Central memory CD8-positive, alpha-beta T cell (primary cell): ENCODE measurements around the gene OTULIN.

Experiments used
- ATAC-seq: fragments of 150-1000 bp; cut with Tn5 transposase; replicated peaks from 2 replicates; pipeline ENCODE4 v1.10.0; 2022; ENCODE audit warnings: mild to moderate bottlenecking, moderate FRiP score, moderate number of reproducible peaks; ENCODE audit not compliant: poor library complexity, severe bottlenecking; ENCODE audit errors: extremely low read depth
- DNase-seq, 2 donors: peaks; one replicate each; pipeline ENCODE4 v3.0.0; 2021; ENCODE audit warnings: low spot score in 2 of 2
- H3K27ac Mint-ChIP-seq: one replicate; pipeline ENCODE4 v1.8.0; 2022; ENCODE audit warnings: low read depth, mild to moderate bottlenecking, moderate library complexity, mixed read lengths
- H3K27me3 Mint-ChIP-seq: one replicate; pipeline ENCODE4 v1.8.0; 2022; ENCODE audit warnings: mixed read lengths
- H3K36me3 Mint-ChIP-seq: one replicate; pipeline ENCODE4 v1.8.0; 2022; ENCODE audit warnings: mild to moderate bottlenecking, moderate library complexity, mixed read lengths; ENCODE audit not compliant: insufficient read depth
- H3K4me1 Mint-ChIP-seq: one replicate; pipeline ENCODE4 v1.8.0; 2022; ENCODE audit warnings: mixed read lengths
- H3K4me3 Mint-ChIP-seq: one replicate; pipeline ENCODE4 v1.8.0; 2022; ENCODE audit warnings: mild to moderate bottlenecking, moderate library complexity, mixed read lengths
- H3K9me3 Mint-ChIP-seq: one replicate; pipeline ENCODE4 v1.8.0; 2022; ENCODE audit warnings: mixed read lengths

OTULIN gene

GRCh38 chr5:14729448-14730385, 65.2 kb downstream of the OTULIN start:
- DNase-seq = no peak
- Mint-ChIP-seq H3K4me3 (no peak overlapping the region), H3K9me3 (no peaks in the 10 kb centered on the region), H3K27me3 (no peaks in the 10 kb centered on the region), H3K36me3 (peaks cover 14% of the 10 kb centered on the region), H3K4me1 (no peaks in the 10 kb centered on the region), H3K27ac (peak overlapping the region; percentile 53)
- no peak for ATAC-seq

- Mint-ChIP-seq H3K36me3 (peaks cover 10% of the 10 kb centered on the region), H3K27me3 (no peaks in the 10 kb centered on the region), H3K4me3 (no peak overlapping the region), H3K4me1 (no peaks in the 10 kb centered on the region), H3K9me3 (no peaks in the 10 kb centered on the region), H3K27ac (peak overlapping the region; percentile 68)
- DNase-seq = no peak
- ATAC-seq = no peak
Measured at GRCh38 chr5:14730466-14730865, 65.9 kb downstream of the OTULIN start.

DNA sequence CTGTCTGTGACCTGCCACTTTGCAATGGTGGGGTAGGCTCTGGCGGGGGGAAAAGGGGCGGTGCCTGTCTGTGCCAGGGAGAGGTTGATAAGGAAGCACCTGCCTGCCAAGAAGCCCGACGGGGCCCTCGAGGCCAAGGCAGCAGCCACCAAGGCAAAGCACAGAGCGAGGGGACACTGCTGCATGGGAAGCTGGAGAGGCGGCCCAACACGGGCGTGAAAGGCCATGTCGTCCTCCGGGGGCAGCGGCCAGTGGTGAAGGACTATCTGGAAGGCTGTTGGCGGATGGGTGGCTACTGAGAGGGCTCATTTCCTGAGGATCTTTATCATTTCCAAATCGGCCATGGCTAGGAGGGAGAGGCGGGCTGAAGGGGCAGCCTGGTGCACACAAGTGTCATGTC, 66.4 kb downstream of the OTULIN start:
- DNase-seq (no peak), ATAC-seq (no peak)
- no peaks in the 10 kb centered on the region for H3K4me1 Mint-ChIP-seq
- H3K9me3 Mint-ChIP-seq = no peaks in the 10 kb centered on the region
- H3K36me3 Mint-ChIP-seq = peaks cover 8% of the 10 kb centered on the region
- H3K27ac Mint-ChIP-seq = peak overlapping the region; percentile 68
- no peaks in the 10 kb centered on the region for H3K27me3 Mint-ChIP-seq
- no peak overlapping the region for H3K4me3 Mint-ChIP-seq

GRCh38 chr5:14732991-14733390, 68.5 kb downstream of the OTULIN start:
- Mint-ChIP-seq H3K27ac (no peak overlapping the region), H3K27me3 (no peaks in the 10 kb centered on the region), H3K36me3 (peaks cover 9% of the 10 kb centered on the region), H3K4me3 (no peak overlapping the region), H3K4me1 (peaks cover 6% of the 10 kb centered on the region), H3K9me3 (no peaks in the 10 kb centered on the region)
- DNase-seq = no peak
- no peak for ATAC-seq

- Mint-ChIP-seq H3K36me3 (peaks cover 12% of the 10 kb centered on the region), H3K27me3 (no peaks in the 10 kb centered on the region), H3K9me3 (no peaks in the 10 kb centered on the region), H3K4me3 (no peak overlapping the region), H3K27ac (no peak overlapping the region), H3K4me1 (peaks cover 6% of the 10 kb centered on the region)
- ATAC-seq = no peak
- no peak for DNase-seq
Measured at GRCh38 chr5:14733661-14734060, 69.1 kb downstream of the OTULIN start.

DNA sequence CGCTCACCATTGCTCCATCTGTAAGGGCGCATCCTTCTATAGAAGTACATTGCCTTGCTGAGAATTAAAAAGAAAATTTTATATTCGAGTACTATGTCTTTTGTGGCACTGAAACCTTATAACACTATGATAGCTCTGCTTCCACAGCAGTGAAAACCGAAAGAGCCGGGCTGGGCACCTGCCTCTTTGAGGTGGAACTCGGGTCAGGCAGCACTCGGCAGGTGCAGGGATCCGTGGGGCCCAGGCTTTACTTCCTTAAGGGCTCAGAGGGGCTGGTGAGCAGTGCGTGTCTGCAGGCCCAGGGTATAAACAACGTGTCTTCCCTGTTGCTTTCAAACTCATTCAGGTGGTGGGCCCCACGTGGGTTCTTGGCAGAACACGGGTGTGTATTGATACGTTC, 69.9 kb downstream of the OTULIN start:
- Mint-ChIP-seq H3K4me3 (no peak overlapping the region), H3K9me3 (no peaks in the 10 kb centered on the region), H3K27me3 (no peaks in the 10 kb centered on the region), H3K4me1 (peaks cover 6% of the 10 kb centered on the region), H3K36me3 (peaks cover 16% of the 10 kb centered on the region), H3K27ac (no peak overlapping the region)
- DNase-seq = no peak
- ATAC-seq = no peak

DNA sequence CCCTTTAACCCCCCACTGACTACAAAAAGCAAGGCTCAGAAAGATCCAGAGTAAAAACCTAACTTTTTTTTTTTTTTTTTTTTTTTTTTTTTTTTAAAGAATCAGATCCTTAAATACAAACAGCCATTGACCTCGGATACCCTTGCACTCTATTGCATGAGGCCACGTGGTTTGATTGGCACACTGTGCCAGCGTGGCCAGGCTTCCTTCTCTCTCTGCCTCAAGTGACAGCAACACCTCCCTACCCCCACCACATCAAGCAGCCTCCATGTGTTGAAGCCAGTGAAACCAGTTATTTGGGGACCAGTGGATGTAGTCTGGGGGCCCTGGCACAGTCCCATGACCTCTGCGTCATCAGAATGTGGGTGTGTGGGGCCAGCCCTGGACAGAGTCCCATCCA, 71.4 kb downstream of the OTULIN start:
- peak overlapping the region; percentile 72 for H3K27ac Mint-ChIP-seq
- peaks cover 24% of the 10 kb centered on the region for H3K36me3 Mint-ChIP-seq
- no peaks in the 10 kb centered on the region for H3K27me3 Mint-ChIP-seq
- H3K4me3 Mint-ChIP-seq = no peak overlapping the region
- H3K9me3 Mint-ChIP-seq = no peaks in the 10 kb centered on the region
- DNase-seq = no peak
- H3K4me1 Mint-ChIP-seq = peaks cover 6% of the 10 kb centered on the region
- ATAC-seq = no peak

DNA sequence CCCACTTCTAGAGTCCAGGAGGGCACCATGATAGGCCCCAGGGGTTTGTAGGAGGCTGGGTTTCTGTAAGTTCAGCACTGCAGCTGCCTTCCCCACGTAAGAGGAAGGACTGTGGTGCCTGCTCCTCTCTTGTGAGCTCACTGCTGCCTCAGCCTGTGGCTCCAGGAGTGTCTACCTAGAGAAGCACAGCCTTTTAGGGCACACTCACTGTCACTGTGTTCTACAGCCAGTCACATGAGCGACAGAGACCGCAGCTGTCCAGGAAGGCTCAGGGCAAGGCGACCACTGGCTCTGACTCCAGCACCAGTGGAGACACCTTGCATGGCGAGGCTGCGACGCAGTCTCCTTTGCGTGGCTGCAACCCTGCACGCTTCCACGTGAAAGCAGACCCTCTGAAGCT, 72.8 kb downstream of the OTULIN start:
- H3K9me3 Mint-ChIP-seq = no peaks in the 10 kb centered on the region
- H3K36me3 Mint-ChIP-seq = peaks cover 32% of the 10 kb centered on the region
- peaks cover 6% of the 10 kb centered on the region for H3K4me1 Mint-ChIP-seq
- ATAC-seq = no peak
- no peak for DNase-seq
- no peaks in the 10 kb centered on the region for H3K27me3 Mint-ChIP-seq
- no peak overlapping the region for H3K27ac Mint-ChIP-seq
- no peak overlapping the region for H3K4me3 Mint-ChIP-seq

DNA sequence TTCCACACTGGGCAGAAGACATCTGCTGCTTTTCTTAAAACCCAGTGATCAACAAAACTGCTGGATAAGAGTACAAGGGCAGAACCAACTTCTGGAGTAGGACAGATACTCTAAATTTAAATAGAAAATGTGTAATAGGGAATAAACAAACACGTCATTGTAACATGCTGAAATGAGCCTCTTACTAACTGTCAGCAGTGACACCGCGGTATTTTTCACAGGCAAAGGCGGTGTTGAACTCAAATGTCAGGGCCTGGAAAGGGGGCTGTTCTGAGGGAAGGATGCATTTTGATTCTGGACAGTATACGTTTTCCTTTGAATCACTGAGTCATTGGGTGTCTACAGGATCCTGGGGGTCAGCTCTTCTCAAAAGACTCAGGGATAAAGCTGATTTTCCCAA, 73.5 kb downstream of the OTULIN start:
- Mint-ChIP-seq H3K27ac (no peak overlapping the region), H3K4me3 (no peak overlapping the region), H3K9me3 (no peaks in the 10 kb centered on the region), H3K36me3 (peaks cover 33% of the 10 kb centered on the region), H3K27me3 (no peaks in the 10 kb centered on the region), H3K4me1 (peaks cover 6% of the 10 kb centered on the region)
- DNase-seq (no peak), ATAC-seq (no peak)

DNA sequence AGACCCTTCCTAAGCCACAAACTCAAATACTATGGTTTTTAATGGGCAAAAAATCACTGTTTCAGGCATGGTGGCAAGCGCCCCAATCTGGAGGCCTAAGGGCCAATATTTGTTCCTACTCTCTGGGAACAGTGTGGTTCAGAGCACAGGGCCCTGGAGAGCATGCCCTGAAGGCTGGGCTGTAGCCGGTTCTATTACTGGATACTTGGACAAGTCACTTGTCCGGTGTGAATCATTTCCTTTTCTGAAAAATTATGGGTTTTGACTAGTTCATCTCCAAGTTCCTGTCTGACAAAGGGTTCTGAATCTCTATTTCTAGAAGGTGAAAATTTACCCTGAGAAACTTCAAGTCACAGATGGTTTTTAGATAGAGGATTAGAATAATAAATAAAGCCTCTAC, 75.0 kb downstream of the OTULIN start:
- Mint-ChIP-seq H3K27me3 (no peaks in the 10 kb centered on the region), H3K4me1 (peaks cover 11% of the 10 kb centered on the region), H3K9me3 (no peaks in the 10 kb centered on the region), H3K27ac (no peak overlapping the region), H3K4me3 (no peak overlapping the region), H3K36me3 (peaks cover 27% of the 10 kb centered on the region)
- DNase-seq (no peak), ATAC-seq (no peak)

DNA sequence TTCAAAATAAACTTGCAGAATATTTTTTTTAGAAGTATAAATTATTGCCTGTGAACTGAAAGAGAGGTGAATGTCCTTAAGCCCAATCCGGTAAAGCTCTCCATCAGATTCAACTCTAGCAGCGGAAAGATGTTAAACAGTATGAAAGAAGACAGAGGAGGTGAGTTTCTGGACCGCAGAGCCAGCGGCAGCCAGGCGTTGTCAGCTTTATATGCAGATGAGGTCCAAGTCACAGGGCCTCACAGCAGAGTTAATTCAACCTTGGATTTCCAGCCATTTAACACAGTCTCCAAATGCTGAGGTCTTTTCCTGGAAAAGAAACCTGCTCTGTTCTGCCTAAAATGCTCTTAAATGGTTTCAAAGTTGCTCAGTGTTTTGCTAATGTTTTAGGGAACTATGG, 75.5 kb downstream of the OTULIN start:
- DNase-seq (no peak), ATAC-seq (no peak)
- Mint-ChIP-seq H3K4me1 (peaks cover 11% of the 10 kb centered on the region), H3K4me3 (no peak overlapping the region), H3K27ac (no peak overlapping the region), H3K36me3 (peaks cover 27% of the 10 kb centered on the region), H3K9me3 (no peaks in the 10 kb centered on the region), H3K27me3 (no peaks in the 10 kb centered on the region)

GRCh38 chr5:14741131-14741530, 76.6 kb downstream of the OTULIN start:
- DNase-seq (no peak), ATAC-seq (no peak)
- Mint-ChIP-seq H3K9me3 (no peaks in the 10 kb centered on the region), H3K27ac (no peak overlapping the region), H3K4me1 (peaks cover 17% of the 10 kb centered on the region), H3K4me3 (no peak overlapping the region), H3K27me3 (no peaks in the 10 kb centered on the region), H3K36me3 (peaks cover 31% of the 10 kb centered on the region)

DNA sequence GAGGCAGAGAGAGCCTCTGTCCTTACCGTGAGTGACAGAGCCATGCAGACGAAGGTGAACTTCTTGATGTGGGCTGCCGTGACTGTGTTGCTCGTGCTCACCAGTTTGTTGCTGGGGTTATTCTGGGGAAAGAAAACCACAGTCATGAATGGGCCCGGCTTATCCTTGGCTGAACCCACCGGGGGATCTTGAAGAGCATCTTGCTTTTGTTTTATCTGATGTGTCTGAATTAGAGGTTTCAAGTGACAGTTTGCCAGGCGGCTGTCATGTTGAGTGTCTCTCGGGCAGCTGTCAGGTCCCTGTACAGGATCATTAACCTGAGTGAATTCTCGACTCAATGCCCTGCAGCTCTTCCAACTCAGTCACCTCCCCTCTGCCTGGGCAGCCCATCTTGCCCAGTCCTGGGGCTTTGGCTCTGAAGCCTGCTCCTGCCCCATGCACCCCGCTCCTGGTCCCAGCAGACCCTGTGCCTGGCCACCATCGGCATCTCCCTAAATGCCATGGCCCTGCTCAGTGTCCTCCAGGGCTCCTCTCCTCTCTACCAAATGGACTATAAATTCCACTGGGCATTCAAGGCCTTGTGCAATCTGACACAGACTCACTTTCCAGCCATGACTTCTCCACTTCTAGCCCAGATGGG, 77.4 kb downstream of the OTULIN start:
- Mint-ChIP-seq H3K9me3 (no peaks in the 10 kb centered on the region), H3K36me3 (peaks cover 31% of the 10 kb centered on the region), H3K27me3 (no peaks in the 10 kb centered on the region), H3K4me1 (peaks cover 12% of the 10 kb centered on the region), H3K4me3 (no peak overlapping the region), H3K27ac (peak overlapping the region; percentile 47)
- ATAC-seq (no peak), DNase-seq (no peak)
